Smooth muscle cell (in vitro differentiated cells): ENCODE measurements around the gene GPATCH3. TPM values are rescaled to one million over a fixed set of nuclear protein-coding genes. Genes with fewer than 3 reads are reported as not detected.

ENCODE experiments used
- DNase-seq: peaks from one replicate; lab custom pipeline; 2025; ENCODE audit not compliant: unreplicated experiment; lab: John Stamatoyannopoulos, UW
- H2AFZ ChIP-seq: fragments of 200-600 bp; sonication (generic); 2 replicates; pipeline ENCODE4 v1.6.0; 2016; ENCODE audit warnings: antibody characterized with exemption, low read depth, mild to moderate bottlenecking
- H3F3A ChIP-seq: fragments of 200-600 bp; sonication (generic); 2 replicates; pipeline ENCODE4 v1.6.0; 2017; ENCODE audit warnings: antibody characterized with exemption, low read depth
- H3K27ac ChIP-seq: fragments of 200-600 bp; sonication (generic); 2 replicates; pipeline ENCODE4 v1.5.1; 2016; ENCODE audit warnings: low read depth, mild to moderate bottlenecking
- H3K27me3 ChIP-seq: fragments of 200-600 bp; sonication (generic); 2 replicates; pipeline ENCODE4 v1.6.1; 2016; ENCODE audit warnings: low read depth, mild to moderate bottlenecking
- H3K36me3 ChIP-seq: fragments of 200-600 bp; sonication (generic); 2 replicates; pipeline ENCODE4 v1.5.1; 2016; ENCODE audit warnings: low read depth
- H3K4me1 ChIP-seq: fragments of 200-600 bp; sonication (generic); 2 replicates; pipeline ENCODE4 v1.5.1; 2016; ENCODE audit warnings: low read depth
- H3K4me2 ChIP-seq: fragments of 200-600 bp; sonication (generic); 2 replicates; pipeline ENCODE4 v1.6.0; 2016; ENCODE audit warnings: mild to moderate bottlenecking
- H3K4me3 ChIP-seq: fragments of 200-600 bp; sonication (generic); 2 replicates; pipeline ENCODE4 v1.5.1; 2016; ENCODE audit warnings: mild to moderate bottlenecking
- H3K79me2 ChIP-seq: fragments of 200-600 bp; sonication (generic); 2 replicates; pipeline ENCODE4 v1.6.0; 2016; ENCODE audit warnings: low read depth, mild to moderate bottlenecking
- H3K9ac ChIP-seq: fragments of 200-600 bp; sonication (generic); 2 replicates; pipeline ENCODE4 v1.6.0; 2016; ENCODE audit warnings: low read depth
- H3K9me3 ChIP-seq: fragments of 200-600 bp; sonication (generic); replicated peaks from 2 replicates; pipeline ENCODE4 v1.5.1; 2016; ENCODE audit warnings: low read depth
- H4K20me1 ChIP-seq: fragments of 200-600 bp; sonication (generic); 2 replicates; pipeline ENCODE4 v1.6.0; 2016; ENCODE audit warnings: low read depth
- CTCF ChIP-seq: fragments of 200-600 bp; sonication (generic); IDR thresholded peaks from 2 replicates; pipeline ENCODE4 v1.5.1; 2017; ENCODE audit warnings: borderline replicate concordance, mild to moderate bottlenecking, antibody characterized with exemption; ENCODE audit not compliant: insufficient read depth, poor library complexity, severe bottlenecking
- WGBS: methylation state at CpG from one replicate; pipeline ENCODE4 v1.1.7; 2016; ENCODE audit warnings: low lambda C conversion rate; 5-methylcytosine and 5-hydroxymethylcytosine counted together
- polyA plus RNA-seq: library from polyadenylated mRNA; unstranded; fragments of >200 nt; fragmentation: Nextera tagmentation; extraction: Ambion mirVana; gene quantifications from 2 replicates; pipeline ENCODE4 v1.2.1, GENCODE V29; 2016
- total RNA-seq: library from RNA; depleted of rRNA; stranded (reverse); fragments of >200 nt; gene quantifications from 2 replicates; pipeline ENCODE4 v1.2.3, GENCODE V29; 2014

The GPATCH3 gene
- total and polyA plus RNA-seq, 2 experiments from 2014 or later = 5.6 to 17.4 TPM

GRCh38 chr1:26861889-26862378 is 38.3 kb downstream of the GPATCH3 start:
- Histone ChIP-seq H3K4me1 (peaks cover 12% of the 10 kb centered on the region), H3K79me2 (no peaks in the 10 kb centered on the region), H3K27me3 (no peaks in the 10 kb centered on the region), H3K36me3 (no peaks in the 10 kb centered on the region), H3K9ac (peak overlapping the region; percentile 4), H3K27ac (peak overlapping the region; percentile 78), H2AFZ (no peak overlapping the region), H3K4me3 (no peak overlapping the region), H3K4me2 (no peak overlapping the region), H3F3A (no peaks in the 10 kb centered on the region), H3K9me3 (no peaks in the 10 kb centered on the region), H4K20me1 (no peaks in the 10 kb centered on the region)
- WGBS = 83% methylated on average over 7 of the region's 7 CpGs
- no peak for TF ChIP-seq CTCF
- no peak for DNase-seq

- H3K27me3 ChIP-seq = no peaks in the 10 kb centered on the region
- no peak overlapping the region for H3K4me3 ChIP-seq
- no peaks in the 10 kb centered on the region for H3K9me3 ChIP-seq
- no peaks in the 10 kb centered on the region for H3F3A ChIP-seq
- no peak overlapping the region for H2AFZ ChIP-seq
- DNase-seq = no peak
- H3K4me1 ChIP-seq = peaks cover 19% of the 10 kb centered on the region
- no peaks in the 10 kb centered on the region for H3K79me2 ChIP-seq
- WGBS = 68% methylated on average over 5 of the region's 5 CpGs
- peak; percentile 19 for TF ChIP-seq CTCF
- no peaks in the 10 kb centered on the region for H4K20me1 ChIP-seq
- no peaks in the 10 kb centered on the region for H3K36me3 ChIP-seq
- peak overlapping the region; percentile 8 for H3K9ac ChIP-seq
- H3K27ac ChIP-seq = peak overlapping the region; percentile 78
- H3K4me2 ChIP-seq = no peak overlapping the region
Observed at GRCh38 chr1:26861286-26861701, 39.0 kb downstream of the GPATCH3 start.

- Histone ChIP-seq H3K27me3 (no peaks in the 10 kb centered on the region), H3F3A (no peaks in the 10 kb centered on the region), H3K27ac (peak overlapping the region; percentile 76), H2AFZ (no peak overlapping the region), H3K9ac (no peak overlapping the region), H3K4me1 (peaks cover 19% of the 10 kb centered on the region), H3K4me2 (no peak overlapping the region), H3K9me3 (no peaks in the 10 kb centered on the region), H4K20me1 (no peaks in the 10 kb centered on the region), H3K36me3 (no peaks in the 10 kb centered on the region), H3K4me3 (no peak overlapping the region), H3K79me2 (no peaks in the 10 kb centered on the region)
- DNase-seq = no peak
- WGBS = 94% methylated on average over 7 of the region's 7 CpGs
- no peak for TF ChIP-seq CTCF
Observed at GRCh38 chr1:26858891-26859640, 41.2 kb downstream of the GPATCH3 start.

- no peaks in the 10 kb centered on the region for H3K27me3 ChIP-seq
- H3K9me3 ChIP-seq = no peaks in the 10 kb centered on the region
- no peaks in the 10 kb centered on the region for H3F3A ChIP-seq
- H3K4me3 ChIP-seq = no peak overlapping the region
- DNase-seq = no peak
- H3K4me1 ChIP-seq = peaks cover 15% of the 10 kb centered on the region
- no peak overlapping the region for H3K4me2 ChIP-seq
- H4K20me1 ChIP-seq = no peaks in the 10 kb centered on the region
- H3K9ac ChIP-seq = no peak overlapping the region
- WGBS = 87% methylated on average over 4 of the region's 4 CpGs
- H3K79me2 ChIP-seq = no peaks in the 10 kb centered on the region
- H3K36me3 ChIP-seq = no peaks in the 10 kb centered on the region
- TF ChIP-seq CTCF = no peak
- H3K27ac ChIP-seq = peak overlapping the region; percentile 76
- H2AFZ ChIP-seq = no peak overlapping the region
Observed at GRCh38 chr1:26858160-26858559, 42.1 kb downstream of the GPATCH3 start.
